NCI-H146 treated with DMSO at 0.1 percent for 48 hours (cell line): ENCODE measurements around the gene OLFM4.

Source experiments
- DNase-seq: peaks from one replicate; lab custom pipeline; 2025; ENCODE audit not compliant: unreplicated experiment; lab: John Stamatoyannopoulos, UW

The OLFM4 gene, protein sequence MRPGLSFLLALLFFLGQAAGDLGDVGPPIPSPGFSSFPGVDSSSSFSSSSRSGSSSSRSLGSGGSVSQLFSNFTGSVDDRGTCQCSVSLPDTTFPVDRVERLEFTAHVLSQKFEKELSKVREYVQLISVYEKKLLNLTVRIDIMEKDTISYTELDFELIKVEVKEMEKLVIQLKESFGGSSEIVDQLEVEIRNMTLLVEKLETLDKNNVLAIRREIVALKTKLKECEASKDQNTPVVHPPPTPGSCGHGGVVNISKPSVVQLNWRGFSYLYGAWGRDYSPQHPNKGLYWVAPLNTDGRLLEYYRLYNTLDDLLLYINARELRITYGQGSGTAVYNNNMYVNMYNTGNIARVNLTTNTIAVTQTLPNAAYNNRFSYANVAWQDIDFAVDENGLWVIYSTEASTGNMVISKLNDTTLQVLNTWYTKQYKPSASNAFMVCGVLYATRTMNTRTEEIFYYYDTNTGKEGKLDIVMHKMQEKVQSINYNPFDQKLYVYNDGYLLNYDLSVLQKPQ

DNA sequence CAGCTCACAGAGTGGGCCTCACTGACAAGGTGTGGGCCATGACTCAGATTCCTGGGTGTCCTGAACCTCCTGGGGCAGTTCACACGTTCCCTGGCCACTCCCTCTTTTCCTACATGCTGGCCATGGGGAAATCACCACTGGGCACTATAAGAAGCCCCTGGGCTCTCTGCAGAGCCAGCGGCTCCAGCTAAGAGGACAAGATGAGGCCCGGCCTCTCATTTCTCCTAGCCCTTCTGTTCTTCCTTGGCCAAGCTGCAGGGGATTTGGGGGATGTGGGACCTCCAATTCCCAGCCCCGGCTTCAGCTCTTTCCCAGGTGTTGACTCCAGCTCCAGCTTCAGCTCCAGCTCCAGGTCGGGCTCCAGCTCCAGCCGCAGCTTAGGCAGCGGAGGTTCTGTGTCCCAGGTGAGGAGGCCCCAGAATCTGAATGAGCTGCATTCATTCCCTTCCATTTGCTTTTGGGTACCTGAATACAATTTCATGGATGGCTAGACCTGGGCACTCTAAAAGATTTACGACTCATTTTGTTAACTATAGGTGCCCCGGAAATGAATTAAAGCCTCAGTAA is at the start of gene OLFM4:
Gene OLFM4, plus strand, starts transcription at position 177 of the 567 bp plus-strand sequence. Its CDS starts 24 bp downstream, at position 201.
- no peak for DNase-seq

DNA sequence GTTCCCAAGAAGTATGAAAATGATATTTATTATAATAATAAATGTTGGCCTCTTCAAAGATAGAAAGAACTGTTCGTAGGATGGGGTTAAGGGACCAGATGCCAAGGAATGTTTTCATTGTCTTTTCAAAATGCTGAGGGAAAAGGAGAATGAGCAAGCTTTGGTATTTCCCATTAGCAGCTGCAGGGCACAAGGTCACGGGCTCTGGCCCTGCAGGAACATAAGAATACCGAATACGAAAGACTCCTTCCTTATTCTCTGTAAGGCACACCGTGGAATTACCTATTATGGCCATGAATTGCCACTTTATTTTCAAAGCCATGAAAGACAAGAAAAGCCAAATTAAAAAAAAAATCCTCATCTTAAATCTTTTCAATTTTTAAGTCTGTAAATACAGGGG is 49.6 kb upstream of the OLFM4 start:
- no peak for DNase-seq

DNA sequence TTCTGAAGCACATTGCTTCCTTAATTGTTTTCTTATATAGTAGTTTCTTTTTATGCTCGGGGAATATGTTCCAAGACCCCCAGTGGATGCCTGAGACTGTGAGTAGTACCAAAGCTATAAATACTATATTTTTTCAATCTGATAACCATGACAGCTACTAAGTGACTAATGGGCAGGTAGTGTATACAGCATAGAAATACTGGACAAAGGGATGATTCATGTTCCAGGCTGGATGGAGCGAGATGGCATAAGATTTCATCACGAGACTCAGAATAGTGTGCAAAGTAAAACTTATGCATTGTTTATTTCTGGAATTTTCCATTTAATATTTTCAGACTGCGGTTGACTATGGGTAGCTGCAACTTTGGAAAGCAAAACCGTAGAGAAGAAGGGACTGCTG is 47.9 kb upstream of the OLFM4 start:
- no peak for DNase-seq

DNA sequence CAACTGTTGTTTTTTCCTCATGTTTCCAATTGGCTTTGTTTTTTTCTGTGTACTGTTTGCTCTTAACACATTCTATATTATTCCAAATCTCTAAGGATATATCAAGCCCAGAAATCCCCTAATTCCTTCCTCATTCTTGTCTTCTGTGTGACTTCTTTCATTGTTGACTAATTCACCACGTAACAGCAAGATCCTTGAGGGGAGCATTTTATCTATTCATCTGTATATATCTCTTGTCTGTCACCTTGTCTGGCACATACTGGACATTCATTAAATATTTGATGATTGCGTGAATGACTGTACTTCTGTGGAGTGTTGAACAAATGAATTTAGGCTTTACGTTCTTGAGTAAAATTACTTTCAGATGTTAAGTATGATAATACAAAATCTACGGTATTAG is 44.8 kb upstream of the OLFM4 start:
- DNase-seq: no peak

DNA sequence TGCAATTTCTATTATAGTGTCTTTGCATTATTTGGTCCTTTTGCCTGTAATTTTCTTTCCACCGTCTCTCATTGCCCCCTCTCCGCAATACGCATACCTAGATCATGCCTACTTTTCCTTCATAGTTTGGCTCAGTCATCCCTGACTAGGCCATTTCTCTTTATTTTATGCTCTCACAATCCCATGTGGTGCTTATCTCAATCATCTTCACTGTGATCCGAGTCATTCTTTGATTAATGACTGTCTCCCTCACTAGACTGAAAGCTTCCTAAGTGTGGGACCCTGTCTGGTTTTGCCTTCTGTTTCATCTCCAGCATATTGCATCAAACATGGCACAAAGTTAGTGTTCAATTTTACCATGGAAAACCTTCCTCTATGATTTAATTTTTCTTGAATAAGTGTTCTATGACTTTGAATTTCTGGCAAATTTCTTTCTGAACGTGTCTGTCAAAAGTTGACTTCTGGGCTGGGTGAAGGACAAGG is 43.7 kb upstream of the OLFM4 start:
- no peak for DNase-seq

DNA sequence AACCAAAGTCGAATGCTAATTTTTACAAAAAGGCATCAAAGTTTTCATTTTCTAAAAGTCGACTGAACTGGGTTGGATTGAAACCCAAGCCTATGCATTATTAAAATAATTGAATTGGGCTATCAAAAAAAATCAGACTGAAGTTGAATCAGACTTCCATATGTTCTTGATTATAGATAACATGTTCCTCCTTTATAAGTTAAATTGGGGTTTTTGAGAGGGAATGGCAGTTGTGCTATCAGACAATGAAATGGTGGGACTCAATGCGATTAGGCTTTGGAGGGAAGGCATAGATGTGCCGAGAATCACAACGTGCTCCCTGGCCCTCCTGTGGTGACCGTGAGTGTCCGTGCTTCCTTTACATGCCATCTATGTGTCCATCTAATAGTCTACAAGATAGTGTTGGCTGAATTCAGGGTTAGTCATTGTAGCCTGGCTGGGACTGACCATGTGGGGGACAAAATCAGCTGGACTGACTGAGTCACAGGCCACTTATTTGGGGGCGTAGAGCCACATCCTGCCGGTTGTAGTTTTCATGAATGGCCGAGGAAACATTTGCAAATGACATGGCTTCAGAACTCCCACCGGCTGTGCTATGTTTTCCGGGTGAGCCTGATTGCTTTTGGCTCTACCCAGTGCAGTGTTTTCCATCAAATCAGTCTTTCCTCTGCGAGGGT is 37.1 kb upstream of the OLFM4 start:
- DNase-seq: no peak

DNA sequence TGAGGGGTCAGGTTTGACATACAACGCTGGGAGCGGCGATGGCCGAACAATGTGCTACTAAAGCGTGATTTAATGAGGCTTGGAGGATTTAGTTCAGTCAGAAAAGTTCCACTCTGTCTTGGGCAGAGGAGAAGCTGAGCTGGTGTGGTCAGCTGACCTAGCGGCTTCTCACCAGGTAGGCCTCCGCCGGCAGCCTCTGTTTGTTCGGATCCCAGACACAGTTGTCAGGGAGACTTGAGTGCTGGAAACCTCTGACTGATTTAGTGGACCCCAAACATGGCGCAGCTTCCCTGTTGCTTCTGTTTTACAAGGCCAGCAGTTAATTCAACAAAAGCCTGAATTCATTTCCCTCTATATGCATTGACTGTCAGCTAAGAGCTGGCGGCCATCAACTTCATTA is 36.5 kb upstream of the OLFM4 start:
- no peak for DNase-seq

DNA sequence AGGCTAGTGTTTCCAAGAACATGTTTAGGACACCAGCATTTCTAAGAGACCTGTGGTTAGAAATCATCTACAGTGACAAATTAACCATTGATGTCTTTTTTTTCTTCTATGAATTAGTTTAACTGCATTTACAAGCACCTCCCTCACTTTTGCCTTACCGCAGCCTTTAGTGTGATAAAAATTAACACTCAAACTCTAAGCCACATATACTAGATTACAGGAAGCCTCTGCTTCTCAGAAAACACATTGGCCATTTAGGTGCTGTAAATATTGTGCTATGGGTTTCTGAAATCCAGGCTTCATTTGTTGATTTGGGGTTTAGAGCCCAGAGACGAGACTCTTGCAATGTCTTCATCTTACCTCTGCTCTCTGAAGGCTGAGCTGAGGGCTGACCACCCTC is 34.6 kb upstream of the OLFM4 start:
- DNase-seq: no peak

DNA sequence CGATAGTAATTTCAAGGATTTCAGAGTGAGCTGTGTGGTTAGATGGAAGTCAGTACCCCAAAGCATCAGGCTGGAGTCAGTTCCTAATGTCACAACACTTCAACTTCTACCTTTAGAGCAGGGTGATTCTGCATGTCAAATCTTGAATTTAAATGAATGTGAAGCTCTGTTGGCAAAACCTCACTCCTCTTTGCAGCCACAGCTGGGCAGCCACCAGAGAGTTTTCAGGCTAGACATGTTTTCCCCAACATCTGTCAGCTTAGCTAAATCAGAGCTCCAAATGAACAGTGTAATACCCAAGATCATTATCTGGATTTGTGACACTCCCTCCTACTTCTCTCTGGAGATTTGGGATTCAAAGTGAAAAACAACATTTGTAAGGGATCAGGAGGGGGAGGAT is 33.7 kb upstream of the OLFM4 start:
- no peak for DNase-seq

DNA sequence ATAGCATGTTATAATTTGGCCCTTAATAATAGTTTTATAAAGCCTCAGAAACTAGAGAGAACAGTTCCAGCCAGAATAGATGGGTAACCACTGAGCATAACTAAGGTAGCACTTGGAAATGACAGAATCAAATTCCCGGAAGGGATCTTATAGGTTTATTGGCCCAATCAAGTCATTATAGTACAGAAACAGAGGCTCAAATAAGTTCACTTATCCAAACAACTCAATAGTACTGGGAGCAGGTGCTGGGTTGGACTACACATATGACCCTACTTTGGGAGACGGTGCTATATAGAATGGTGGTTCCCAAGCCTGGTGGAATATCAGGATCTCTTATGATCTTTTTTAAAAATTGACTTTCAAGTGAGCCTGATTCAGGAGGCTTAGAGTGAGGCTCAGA is 32.7 kb upstream of the OLFM4 start:
- DNase-seq: no peak

DNA sequence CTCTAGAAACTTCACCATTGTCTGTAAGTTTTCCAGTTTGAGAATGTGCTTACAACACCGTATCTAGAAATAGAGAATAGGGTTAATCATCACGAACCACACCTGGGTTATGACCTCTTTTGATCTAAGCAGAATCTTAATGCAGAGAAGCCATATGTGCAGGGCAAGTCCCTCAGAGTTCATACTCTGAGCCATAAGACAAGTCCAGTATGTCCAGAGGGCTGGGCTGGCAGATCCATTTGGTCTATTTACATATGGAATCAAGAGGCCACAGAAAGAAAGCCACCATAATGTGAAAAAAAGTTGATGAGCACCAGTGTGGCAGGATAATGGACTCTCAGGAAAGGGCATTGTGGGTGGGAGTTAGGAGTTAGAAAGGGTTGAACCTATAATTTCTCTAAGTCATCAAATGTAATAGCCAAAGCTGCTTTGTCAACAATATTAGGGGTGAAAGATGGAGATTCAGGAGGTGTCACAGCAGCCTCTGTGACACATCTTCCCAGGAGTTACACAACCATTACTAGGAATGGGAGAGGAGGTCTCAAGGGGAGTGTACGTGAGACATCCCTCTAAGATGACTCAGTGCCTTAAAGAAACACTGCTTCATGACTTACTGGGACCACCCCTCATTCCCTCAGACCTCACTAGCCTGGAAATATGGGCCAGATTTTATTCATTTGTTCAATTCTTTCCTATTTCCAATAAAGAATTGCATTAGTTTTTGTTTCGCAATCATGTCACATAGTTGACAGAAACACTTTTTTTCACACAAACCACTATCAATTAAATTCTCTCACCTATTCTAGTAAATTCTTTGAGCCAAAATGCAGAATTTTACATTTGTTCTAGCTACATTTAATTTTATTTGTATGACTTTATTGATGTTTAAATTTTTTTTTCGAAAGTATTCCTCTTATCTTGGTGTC is 30.4 kb upstream of the OLFM4 start:
- DNase-seq: no peak

DNA sequence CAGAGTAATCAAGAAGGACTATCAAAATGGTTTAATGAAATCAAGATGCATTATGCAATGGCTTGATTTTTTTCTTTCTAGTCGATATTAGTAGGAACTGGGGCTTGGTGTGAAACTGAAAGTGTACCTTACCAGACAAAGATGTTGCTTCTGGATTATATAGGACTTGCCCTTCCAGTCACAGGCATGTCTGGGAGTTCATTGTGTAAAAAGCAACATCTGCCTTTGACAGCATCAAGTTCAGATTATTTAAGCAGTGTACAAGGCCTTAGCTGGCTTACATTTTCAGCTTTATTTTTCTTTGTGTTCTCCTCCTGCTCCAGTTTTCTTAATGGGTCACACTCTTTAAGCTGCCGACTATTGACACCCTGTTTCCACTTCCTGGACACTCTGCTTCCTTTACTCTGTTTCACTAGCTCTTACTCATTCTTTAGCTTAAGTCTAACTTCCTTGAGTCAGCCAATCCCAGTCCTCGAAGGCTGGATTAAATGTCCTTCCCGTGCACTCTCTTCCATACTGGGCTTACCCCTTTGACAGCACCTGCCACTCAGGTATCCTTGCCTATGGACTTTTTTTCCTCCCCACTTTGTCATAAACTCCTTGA is 29.4 kb upstream of the OLFM4 start:
- no peak for DNase-seq

DNA sequence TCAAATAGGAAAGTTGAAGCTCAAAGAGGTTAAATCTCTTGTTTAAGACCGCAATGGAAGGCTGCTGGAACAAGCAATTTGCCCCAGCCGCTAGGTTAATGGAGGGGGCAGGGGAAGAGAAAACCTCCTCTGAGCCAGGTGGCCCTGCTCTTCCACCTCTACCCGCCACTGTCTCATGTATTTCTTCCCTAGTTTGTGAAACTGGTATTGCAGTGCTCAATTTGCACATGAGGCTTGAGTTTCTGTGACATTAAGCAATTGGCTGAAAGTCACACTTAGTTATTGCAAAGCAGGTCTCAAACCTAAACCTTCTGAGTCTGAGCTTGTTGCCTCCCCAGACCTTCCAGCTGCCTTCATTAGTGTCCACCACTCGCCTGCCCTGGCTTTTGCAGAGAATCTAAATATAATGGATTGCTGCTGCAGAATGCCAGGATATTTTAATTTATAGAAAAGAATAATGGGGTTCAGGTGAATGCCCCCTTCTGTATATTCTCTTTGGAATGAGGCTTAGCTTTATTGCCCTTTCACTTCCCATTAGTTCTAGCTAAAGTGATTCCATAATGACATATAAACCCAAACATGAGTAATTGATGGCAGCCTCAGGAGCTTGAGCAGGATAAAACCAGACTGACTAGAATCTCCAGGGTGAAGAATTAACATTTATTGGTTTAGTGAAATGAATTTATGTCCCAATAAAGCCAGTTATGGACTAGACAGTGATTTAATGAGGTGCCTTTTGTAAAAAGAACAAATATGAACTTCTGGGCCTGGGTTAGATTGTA is 27.0 kb upstream of the OLFM4 start:
- no peak for DNase-seq

DNA sequence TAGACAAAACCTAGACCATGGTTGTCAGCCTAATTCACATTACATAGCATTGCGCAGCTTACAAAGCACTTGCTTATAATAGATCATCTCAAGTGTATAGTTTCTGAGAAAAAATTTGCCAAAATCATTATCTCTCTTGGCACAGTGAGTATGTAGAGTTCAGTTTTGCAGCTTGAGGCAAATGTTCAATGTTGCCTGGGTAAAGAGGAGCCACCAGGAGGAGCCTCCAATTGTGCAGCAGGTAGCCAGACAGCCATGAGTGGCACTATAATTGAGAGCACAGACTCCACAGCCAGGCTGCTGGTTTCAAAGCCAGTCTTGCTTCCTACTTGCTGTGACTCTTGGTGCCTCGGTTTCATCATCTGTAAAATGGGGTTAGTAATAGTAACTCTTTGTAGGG is 24.0 kb upstream of the OLFM4 start:
- no peak for DNase-seq

DNA sequence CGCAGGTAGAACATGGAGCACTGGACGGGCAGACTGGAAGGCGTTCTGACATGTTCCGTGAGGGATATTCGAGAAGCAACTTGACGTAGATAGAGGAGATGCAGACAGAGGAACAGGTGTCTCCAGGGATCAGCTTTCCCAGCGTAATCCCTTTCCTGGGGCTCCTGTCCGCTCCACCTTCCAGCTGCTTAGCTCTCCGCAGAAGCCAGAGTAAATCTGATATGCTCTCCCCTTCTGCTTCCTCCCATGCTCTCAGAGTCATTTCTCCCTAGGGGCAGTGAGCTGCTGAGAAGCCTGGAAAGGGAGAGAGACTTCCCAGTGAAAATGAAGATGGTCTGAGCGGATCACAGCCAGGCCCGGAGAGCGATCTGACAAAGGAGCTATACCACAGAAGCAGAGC is 23.0 kb upstream of the OLFM4 start:
- no peak for DNase-seq

DNA sequence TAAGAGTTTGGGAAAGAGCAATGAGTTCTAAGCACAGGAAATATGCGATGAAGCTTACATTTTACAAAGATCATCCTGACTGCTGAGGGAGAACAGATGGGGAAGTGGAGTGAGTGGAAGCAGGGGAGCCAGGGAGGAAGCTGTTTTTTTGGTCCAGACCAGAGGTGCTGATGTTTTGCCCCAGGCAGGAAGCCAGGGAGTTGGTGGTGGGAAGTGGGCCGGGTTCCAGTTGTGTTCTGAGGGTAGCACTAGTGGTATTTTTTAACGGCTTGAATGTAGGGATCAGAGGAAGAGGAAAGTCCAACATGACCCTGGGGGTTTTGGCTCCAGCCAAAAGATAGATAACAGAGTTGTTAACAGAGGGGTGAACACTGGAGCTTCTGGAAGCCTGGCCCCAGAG is 20.7 kb upstream of the OLFM4 start:
- DNase-seq: no peak

DNA sequence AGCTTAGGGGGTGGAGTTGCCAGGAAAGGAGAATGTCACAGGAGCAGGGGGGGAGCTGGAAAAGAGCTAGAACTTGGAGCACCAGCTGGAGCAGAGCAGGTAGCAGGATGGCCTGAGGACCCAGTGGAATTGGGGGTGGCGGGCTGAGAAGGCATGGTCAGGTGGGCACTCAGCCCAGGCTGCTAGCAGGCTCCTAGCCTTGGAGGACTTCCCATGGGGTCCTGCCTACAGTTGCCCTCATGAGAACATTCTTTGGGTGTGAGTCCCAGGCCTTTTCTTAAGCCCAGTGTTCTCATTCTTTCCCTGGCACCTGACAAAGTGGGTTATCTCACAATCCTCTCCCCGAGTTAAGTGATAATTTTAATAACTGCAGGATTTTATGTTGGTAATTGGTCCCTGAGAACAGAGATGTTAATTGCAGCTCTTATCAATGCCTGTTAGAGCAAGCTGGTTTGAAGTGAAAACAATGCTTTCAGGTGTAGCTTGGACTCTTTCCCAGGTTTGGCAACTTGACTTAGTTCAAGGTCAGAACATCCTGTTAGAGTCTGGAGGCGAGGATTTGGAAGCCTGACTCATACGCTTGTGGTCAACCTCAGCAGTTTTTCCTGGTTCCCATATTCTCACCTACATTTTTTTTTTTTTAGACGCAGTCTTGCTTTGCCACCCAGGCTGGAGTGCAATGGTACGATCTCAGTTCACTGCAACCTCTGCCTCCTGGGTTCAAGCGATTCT is 18.1 kb upstream of the OLFM4 start:
- DNase-seq: peak; percentile 46

DNA sequence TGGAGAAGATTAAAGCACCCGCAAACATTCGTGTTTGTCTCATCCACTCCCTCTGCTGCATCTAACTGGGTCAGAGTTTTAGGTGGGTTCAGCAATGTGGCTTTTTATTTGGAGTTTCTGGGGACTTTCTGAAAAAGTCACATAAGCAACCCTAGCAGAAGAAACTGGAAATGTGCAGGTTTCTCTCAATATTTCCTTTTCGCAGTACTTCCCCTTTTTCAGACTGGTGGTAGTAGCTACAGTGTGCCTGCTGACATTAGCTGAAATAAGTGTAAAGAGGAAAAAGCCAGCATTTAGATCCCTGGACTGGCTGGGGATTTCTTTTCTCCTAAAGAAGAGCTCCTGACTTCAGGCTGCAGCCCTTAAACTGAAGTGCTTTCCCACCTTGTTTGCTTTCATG is 15.9 kb upstream of the OLFM4 start:
- DNase-seq: no peak

DNA sequence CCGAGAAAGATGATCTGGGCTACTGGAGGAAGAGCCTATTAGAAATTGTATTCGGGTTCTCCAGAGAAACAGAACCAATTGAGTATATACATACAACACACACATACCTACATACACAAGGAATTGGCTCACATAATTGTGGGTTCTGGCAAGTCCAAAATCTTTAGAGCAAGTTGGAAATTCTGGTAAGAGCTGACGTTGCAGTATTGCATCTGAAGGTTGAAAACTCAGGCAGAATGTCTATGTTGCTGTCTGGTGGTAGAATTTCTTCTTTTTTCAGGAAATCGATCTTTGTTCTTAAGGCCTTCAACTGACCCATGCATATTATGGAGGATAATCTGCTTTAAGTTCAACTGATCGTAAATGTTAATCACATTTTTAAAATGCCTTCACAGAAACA is 15.5 kb upstream of the OLFM4 start:
- DNase-seq: no peak
